Hepatocyte (in vitro differentiated cells): ENCODE results near the gene SHROOM4.

Experiments
- EZH2 ChIP-seq: fragments of 200-600 bp; sonication (generic); IDR thresholded peaks from 2 replicates; pipeline ENCODE4 v1.6.1; 2016; ENCODE audit warnings: antibody characterized with exemption, mild to moderate bottlenecking, borderline replicate concordance
- EZH2phosphoT487 ChIP-seq: fragments of 200-600 bp; sonication (generic); IDR thresholded peaks from one replicate; pipeline ENCODE4 v1.6.1; 2018; ENCODE audit warnings: antibody characterized with exemption, mild to moderate bottlenecking, low read depth, moderate library complexity; ENCODE audit not compliant: unreplicated experiment, severe bottlenecking
- TF ChIP-seq, protein P1 (sequence below): fragments of 200-600 bp; sonication (generic); IDR thresholded peaks from 2 replicates; pipeline ENCODE4 v1.5.1; 2016; ENCODE audit warnings: antibody characterized with exemption, mild to moderate bottlenecking; ENCODE audit not compliant: poor library complexity

DNA sequence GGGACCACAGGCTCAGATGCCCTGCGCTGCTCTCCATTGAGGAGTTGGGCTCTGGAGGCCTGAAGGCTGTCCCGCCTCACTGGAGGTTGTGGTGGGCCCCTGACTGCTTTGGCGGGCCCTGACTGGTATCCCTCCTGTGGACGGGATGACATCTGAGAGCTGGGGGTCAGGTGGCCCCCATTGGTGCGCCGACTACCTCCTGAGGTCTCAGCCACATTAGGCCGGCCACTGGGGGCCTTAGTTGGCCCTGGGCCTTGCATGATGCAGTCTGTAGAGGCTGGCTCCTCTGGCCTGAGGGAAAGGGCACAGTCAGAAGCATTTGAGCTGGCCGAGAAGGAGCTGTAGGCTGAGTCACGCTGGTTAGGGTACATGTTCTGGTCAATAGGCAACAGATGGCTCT, 178.8 kb downstream of the SHROOM4 start:
- TF ChIP-seq, protein P1, sequence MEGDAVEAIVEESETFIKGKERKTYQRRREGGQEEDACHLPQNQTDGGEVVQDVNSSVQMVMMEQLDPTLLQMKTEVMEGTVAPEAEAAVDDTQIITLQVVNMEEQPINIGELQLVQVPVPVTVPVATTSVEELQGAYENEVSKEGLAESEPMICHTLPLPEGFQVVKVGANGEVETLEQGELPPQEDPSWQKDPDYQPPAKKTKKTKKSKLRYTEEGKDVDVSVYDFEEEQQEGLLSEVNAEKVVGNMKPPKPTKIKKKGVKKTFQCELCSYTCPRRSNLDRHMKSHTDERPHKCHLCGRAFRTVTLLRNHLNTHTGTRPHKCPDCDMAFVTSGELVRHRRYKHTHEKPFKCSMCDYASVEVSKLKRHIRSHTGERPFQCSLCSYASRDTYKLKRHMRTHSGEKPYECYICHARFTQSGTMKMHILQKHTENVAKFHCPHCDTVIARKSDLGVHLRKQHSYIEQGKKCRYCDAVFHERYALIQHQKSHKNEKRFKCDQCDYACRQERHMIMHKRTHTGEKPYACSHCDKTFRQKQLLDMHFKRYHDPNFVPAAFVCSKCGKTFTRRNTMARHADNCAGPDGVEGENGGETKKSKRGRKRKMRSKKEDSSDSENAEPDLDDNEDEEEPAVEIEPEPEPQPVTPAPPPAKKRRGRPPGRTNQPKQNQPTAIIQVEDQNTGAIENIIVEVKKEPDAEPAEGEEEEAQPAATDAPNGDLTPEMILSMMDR: no peak
- no peak for TF ChIP-seq EZH2
- TF ChIP-seq EZH2phosphoT487: no peak
